22Rv1 (cell line): Measurements from ENCODE around the gene TBCK.

ENCODE experiments used
- ZFX ChIP-seq: fragments of 450-650 bp; IDR thresholded peaks from 2 replicates; pipeline ENCODE4 v1.6.1; 2017; ENCODE audit warnings: antibody characterized with exemption, borderline replicate concordance
- TF ChIP-seq, protein P1 (sequence below): fragments of 450-650 bp; IDR thresholded peaks from 2 replicates; pipeline ENCODE4 v1.5.1; 2017; ENCODE audit warnings: mild to moderate bottlenecking

DNA sequence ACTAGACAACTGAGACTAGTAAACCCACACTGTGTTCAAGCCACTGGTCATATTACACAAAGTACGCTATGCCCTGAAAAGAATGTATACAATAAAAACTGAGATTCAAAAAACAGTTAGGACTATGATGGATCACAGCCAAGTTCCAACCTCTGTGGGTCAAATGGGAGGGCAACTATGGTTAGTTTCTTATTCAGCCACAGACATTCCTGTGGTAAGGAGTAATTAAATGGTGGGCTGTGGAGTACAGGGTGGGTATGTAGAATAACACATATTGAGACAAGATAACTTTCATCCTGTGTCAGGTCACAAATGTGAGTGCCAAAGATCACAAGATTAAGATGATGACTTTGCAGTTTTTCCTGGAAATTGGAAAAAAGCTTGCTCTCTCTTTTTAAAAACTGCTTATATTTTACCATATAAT lies 253.5 kb downstream of the TBCK start:
- TF ChIP-seq, protein P1, sequence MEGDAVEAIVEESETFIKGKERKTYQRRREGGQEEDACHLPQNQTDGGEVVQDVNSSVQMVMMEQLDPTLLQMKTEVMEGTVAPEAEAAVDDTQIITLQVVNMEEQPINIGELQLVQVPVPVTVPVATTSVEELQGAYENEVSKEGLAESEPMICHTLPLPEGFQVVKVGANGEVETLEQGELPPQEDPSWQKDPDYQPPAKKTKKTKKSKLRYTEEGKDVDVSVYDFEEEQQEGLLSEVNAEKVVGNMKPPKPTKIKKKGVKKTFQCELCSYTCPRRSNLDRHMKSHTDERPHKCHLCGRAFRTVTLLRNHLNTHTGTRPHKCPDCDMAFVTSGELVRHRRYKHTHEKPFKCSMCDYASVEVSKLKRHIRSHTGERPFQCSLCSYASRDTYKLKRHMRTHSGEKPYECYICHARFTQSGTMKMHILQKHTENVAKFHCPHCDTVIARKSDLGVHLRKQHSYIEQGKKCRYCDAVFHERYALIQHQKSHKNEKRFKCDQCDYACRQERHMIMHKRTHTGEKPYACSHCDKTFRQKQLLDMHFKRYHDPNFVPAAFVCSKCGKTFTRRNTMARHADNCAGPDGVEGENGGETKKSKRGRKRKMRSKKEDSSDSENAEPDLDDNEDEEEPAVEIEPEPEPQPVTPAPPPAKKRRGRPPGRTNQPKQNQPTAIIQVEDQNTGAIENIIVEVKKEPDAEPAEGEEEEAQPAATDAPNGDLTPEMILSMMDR: no peak
- no peak for TF ChIP-seq ZFX
